Uterus (tissue), 2 donors: ENCODE measurements around the gene GRK6.

Source experiments
- POLR2A ChIP-seq, 2 donors: fragments of 450-650 bp; IDR thresholded peaks; one replicate each; pipeline ENCODE4 v1.6.1; 2016; ENCODE audit warnings: antibody characterized with exemption in 2 of 2, mild to moderate bottlenecking in 1 of 2, moderate library complexity in 1 of 2
- TF ChIP-seq, protein P1 (sequence below), 4 experiments: fragments of 200-600 bp in 2 of 4; fragments of 450-650 bp in 2 of 4; sonication (generic) in 2 of 4; IDR thresholded peaks; one replicate each; pipeline ENCODE4 v1.5.1; 2016 to 2019; ENCODE audit warnings: antibody characterized with exemption in 4 of 4, mild to moderate bottlenecking in 2 of 4, moderate library complexity in 1 of 4

DNA sequence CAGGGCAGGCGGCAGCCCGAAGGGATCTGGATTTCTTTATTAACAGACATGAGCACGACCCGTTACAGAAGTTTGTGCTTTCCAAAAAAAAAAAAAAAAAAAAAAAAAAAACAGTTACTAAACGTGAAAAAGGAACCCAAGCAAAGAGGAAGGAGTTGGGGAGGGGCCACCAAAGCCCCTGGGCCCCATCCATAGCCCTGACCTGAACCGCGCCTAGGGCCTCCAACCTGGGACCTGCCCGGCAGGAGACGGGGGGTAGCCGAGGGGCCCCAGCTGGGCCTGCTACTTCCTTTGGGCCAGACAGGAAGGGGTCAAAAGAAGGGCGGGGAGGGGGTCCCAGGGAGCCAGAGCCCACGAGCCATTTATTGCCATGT, 30.1 kb downstream of the GRK6 start:
- no peak for TF ChIP-seq POLR2A (IDR thresholded peaks at IDR 0.05)
- TF ChIP-seq, protein P1, sequence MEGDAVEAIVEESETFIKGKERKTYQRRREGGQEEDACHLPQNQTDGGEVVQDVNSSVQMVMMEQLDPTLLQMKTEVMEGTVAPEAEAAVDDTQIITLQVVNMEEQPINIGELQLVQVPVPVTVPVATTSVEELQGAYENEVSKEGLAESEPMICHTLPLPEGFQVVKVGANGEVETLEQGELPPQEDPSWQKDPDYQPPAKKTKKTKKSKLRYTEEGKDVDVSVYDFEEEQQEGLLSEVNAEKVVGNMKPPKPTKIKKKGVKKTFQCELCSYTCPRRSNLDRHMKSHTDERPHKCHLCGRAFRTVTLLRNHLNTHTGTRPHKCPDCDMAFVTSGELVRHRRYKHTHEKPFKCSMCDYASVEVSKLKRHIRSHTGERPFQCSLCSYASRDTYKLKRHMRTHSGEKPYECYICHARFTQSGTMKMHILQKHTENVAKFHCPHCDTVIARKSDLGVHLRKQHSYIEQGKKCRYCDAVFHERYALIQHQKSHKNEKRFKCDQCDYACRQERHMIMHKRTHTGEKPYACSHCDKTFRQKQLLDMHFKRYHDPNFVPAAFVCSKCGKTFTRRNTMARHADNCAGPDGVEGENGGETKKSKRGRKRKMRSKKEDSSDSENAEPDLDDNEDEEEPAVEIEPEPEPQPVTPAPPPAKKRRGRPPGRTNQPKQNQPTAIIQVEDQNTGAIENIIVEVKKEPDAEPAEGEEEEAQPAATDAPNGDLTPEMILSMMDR (IDR thresholded peaks at IDR 0.05), result no peak
